ENCODE data around the gene USP40. TPM values are rescaled to one million over a fixed set of nuclear protein-coding genes. Genes with fewer than 3 reads are reported as not detected.

Gene USP40
- total RNA-seq, 3 donors from 2014 or later (not counting 1 experiment from before 2014, with no cell fraction given) = 17.4 to 20.6 (median 19.4) TPM

- peaks cover 14% of the 10 kb centered on the region for H3K36me3 Mint-ChIP-seq
- WGBS (ENCODE audit: insufficient coverage) = 98% methylated on average over 5 of the region's 5 CpGs
- Histone ChIP-seq H3K27me3 (ENCODE audit: control insufficient read depth, insufficient read depth, low read length) (no peaks in the 10 kb centered on the region), H3K9me3 (ENCODE audit: control insufficient read depth, insufficient read depth, low read length) (no peaks in the 10 kb centered on the region), H3K4me3 (ENCODE audit: low read length) (no peak overlapping the region), H3K27ac (ENCODE audit: low read length) (no peak overlapping the region), H3K36me3 (ENCODE audit: control insufficient read depth, insufficient read depth, low read length) (peaks cover 89% of the 10 kb centered on the region), H3K4me1 (ENCODE audit: control insufficient read depth, insufficient read depth, low read length) (no peaks in the 10 kb centered on the region)
- no peak for DNase-seq
- no peaks in the 10 kb centered on the region for H3K27me3 Mint-ChIP-seq (ENCODE audit: low read depth in 2 of 2)
- no peak overlapping the region for H3K4me3 Mint-ChIP-seq
- ATAC-seq = no peak
- no peaks in the 10 kb centered on the region for H3K9me3 Mint-ChIP-seq
- peaks cover 0 to 9% of the 10 kb centered on the region in 2 donors for H3K4me1 Mint-ChIP-seq
- intact Hi-C loops (cut with micrococcal nuclease) = no loop called here
- no peak for TF ChIP-seq CTCF (IDR thresholded peaks at IDR 0.05)
- peak overlapping the region; percentile 32 to 56 for H3K27ac Mint-ChIP-seq
These were observed 109.6 kb downstream of the USP40 start for GRCh38 chr2:233456934-233457333.

- Histone ChIP-seq H3K27me3 (ENCODE audit: control insufficient read depth, insufficient read depth, low read length) (no peaks in the 10 kb centered on the region), H3K4me1 (ENCODE audit: control insufficient read depth, insufficient read depth, low read length) (no peaks in the 10 kb centered on the region), H3K36me3 (ENCODE audit: control insufficient read depth, insufficient read depth, low read length) (peaks cover 91% of the 10 kb centered on the region), H3K4me3 (ENCODE audit: low read length) (no peak overlapping the region), H3K9me3 (ENCODE audit: control insufficient read depth, insufficient read depth, low read length) (no peaks in the 10 kb centered on the region), H3K27ac (ENCODE audit: low read length) (no peak overlapping the region)
- Mint-ChIP-seq H3K36me3 (peaks cover 16% of the 10 kb centered on the region), H3K27ac (no peak overlapping the region), H3K4me1 (peaks cover 0 to 9% of the 10 kb centered on the region in 2 donors), H3K27me3 (ENCODE audit: low read depth in 2 of 2) (no peaks in the 10 kb centered on the region), H3K4me3 (no peak overlapping the region), H3K9me3 (no peaks in the 10 kb centered on the region)
- no peak for TF ChIP-seq CTCF (IDR thresholded peaks at IDR 0.05)
- intact Hi-C loops (cut with micrococcal nuclease) = no loop called here
- no peak for DNase-seq
- ATAC-seq = no peak
- WGBS (ENCODE audit: insufficient coverage) = 97% methylated on average over 11 of the region's 11 CpGs
These were observed 110.5 kb downstream of the USP40 start for GRCh38 chr2:233456111-233456510.

GRCh38 chr2:233455491-233455890 is 111.1 kb downstream of the USP40 start:
- intact Hi-C loops (cut with micrococcal nuclease) = no loop called here
- Histone ChIP-seq H3K4me3 (ENCODE audit: low read length) (no peak overlapping the region), H3K9me3 (ENCODE audit: control insufficient read depth, insufficient read depth, low read length) (no peaks in the 10 kb centered on the region), H3K27me3 (ENCODE audit: control insufficient read depth, insufficient read depth, low read length) (no peaks in the 10 kb centered on the region), H3K36me3 (ENCODE audit: control insufficient read depth, insufficient read depth, low read length) (peaks cover 94% of the 10 kb centered on the region), H3K27ac (ENCODE audit: low read length) (no peak overlapping the region), H3K4me1 (ENCODE audit: control insufficient read depth, insufficient read depth, low read length) (no peaks in the 10 kb centered on the region)
- Mint-ChIP-seq H3K4me1 (peaks cover 0 to 9% of the 10 kb centered on the region in 2 donors), H3K27me3 (ENCODE audit: low read depth in 2 of 2) (no peaks in the 10 kb centered on the region), H3K4me3 (no peak overlapping the region), H3K36me3 (peaks cover 16% of the 10 kb centered on the region), H3K9me3 (no peaks in the 10 kb centered on the region), H3K27ac (no peak overlapping the region)
- DNase-seq (no peak), ATAC-seq (no peak)
- no peak for TF ChIP-seq CTCF (IDR thresholded peaks at IDR 0.05)
- 96% methylated on average over 7 of the region's 7 CpGs for WGBS (ENCODE audit: insufficient coverage)

GRCh38 chr2:233455006-233455405 is 111.6 kb downstream of the USP40 start:
- Mint-ChIP-seq H3K9me3 (no peaks in the 10 kb centered on the region), H3K27me3 (ENCODE audit: low read depth in 2 of 2) (no peaks in the 10 kb centered on the region), H3K36me3 (peaks cover 16% of the 10 kb centered on the region), H3K4me1 (peaks cover 0 to 9% of the 10 kb centered on the region in 2 donors), H3K4me3 (no peak overlapping the region), H3K27ac (no peak overlapping the region)
- Histone ChIP-seq H3K27me3 (ENCODE audit: control insufficient read depth, insufficient read depth, low read length) (no peaks in the 10 kb centered on the region), H3K4me1 (ENCODE audit: control insufficient read depth, insufficient read depth, low read length) (no peaks in the 10 kb centered on the region), H3K27ac (ENCODE audit: low read length) (no peak overlapping the region), H3K4me3 (ENCODE audit: low read length) (no peak overlapping the region), H3K36me3 (ENCODE audit: control insufficient read depth, insufficient read depth, low read length) (peaks cover 95% of the 10 kb centered on the region), H3K9me3 (ENCODE audit: control insufficient read depth, insufficient read depth, low read length) (no peaks in the 10 kb centered on the region)
- TF ChIP-seq CTCF (IDR thresholded peaks at IDR 0.05) = no peak
- DNase-seq (no peak), ATAC-seq (no peak)
- intact Hi-C loops (cut with micrococcal nuclease) = no loop called here
- WGBS (ENCODE audit: insufficient coverage) = 97% methylated on average over 11 of the region's 11 CpGs

Data from natural killer cell (primary cell).